Fibroblast of lung (primary cell): ENCODE measurements around the gene TOGARAM2. TPM values are rescaled to one million over a fixed set of nuclear protein-coding genes. Genes with fewer than 3 reads are reported as not detected.
A peak's percentile ranks its signal among the peaks of the same experiment; 100 is the strongest.

ENCODE experiments used
- DNase-seq, 2 donors: peaks; one replicate each; pipeline versions ENCODE4 v3.0.0 to v3.0.0-alpha.2; 2010; ENCODE audit warnings: low read depth in 2 of 2
- H2AFZ ChIP-seq: 2 replicates; pipeline ENCODE4 v1.5.1; 2012; ENCODE audit warnings: low read length, control low read depth, inconsistent platforms
- H3K27ac ChIP-seq: 2 replicates; pipeline ENCODE4 v1.5.1; 2011; ENCODE audit warnings: low read length, control low read depth; ENCODE audit not compliant: insufficient read depth
- H3K27me3 ChIP-seq: 2 replicates; pipeline ENCODE4 v1.5.1; 2011; ENCODE audit warnings: mild to moderate bottlenecking, low read length; ENCODE audit not compliant: control insufficient read depth, insufficient read depth
- H3K36me3 ChIP-seq: 2 replicates; pipeline ENCODE4 v1.5.1; 2011; ENCODE audit warnings: low read length; ENCODE audit not compliant: control insufficient read depth, insufficient read depth
- H3K4me1 ChIP-seq: 2 replicates; pipeline ENCODE4 v1.5.1; 2011; ENCODE audit warnings: low read length; ENCODE audit not compliant: control insufficient read depth, insufficient read depth; ENCODE audit errors: extremely low read depth
- H3K4me2 ChIP-seq: 2 replicates; pipeline ENCODE4 v1.5.1; 2011; ENCODE audit warnings: low read length, control low read depth; ENCODE audit not compliant: insufficient read depth; ENCODE audit errors: extremely low read depth
- H3K4me3 ChIP-seq, 4 experiments: fragments of 200-600 bp in 1 of 4; sonication (generic) in 1 of 4; replicated peaks in 1 of 4; 2 replicates each; pipeline ENCODE4 v1.5.1; 2011 to 2016; ENCODE audit warnings: low read length in 4 of 4, low read depth in 3 of 4, mild to moderate bottlenecking in 3 of 4, control low read depth in 2 of 4, inconsistent platforms in 1 of 4, mixed read lengths in 1 of 4; ENCODE audit not compliant: insufficient read depth in 1 of 4; ENCODE audit errors: control extremely low read depth in 1 of 4
- H3K79me2 ChIP-seq: 2 replicates; pipeline ENCODE4 v1.5.1; 2012; ENCODE audit warnings: mild to moderate bottlenecking, low read length, inconsistent platforms; ENCODE audit not compliant: control insufficient read depth, insufficient read depth
- H3K9ac ChIP-seq: 2 replicates; pipeline ENCODE4 v1.5.1; 2011; ENCODE audit warnings: mild to moderate bottlenecking, low read length, control low read depth; ENCODE audit not compliant: insufficient read depth
- H3K9me3 ChIP-seq: 2 replicates; pipeline ENCODE4 v1.5.1; 2012; ENCODE audit warnings: low read depth, low read length; ENCODE audit not compliant: control insufficient read depth, insufficient read depth
- H4K20me1 ChIP-seq: 2 replicates; pipeline ENCODE4 v1.5.1; 2011; ENCODE audit warnings: low read length; ENCODE audit not compliant: control insufficient read depth, insufficient read depth; ENCODE audit errors: extremely low read depth
- CTCF ChIP-seq, 2 donors: IDR thresholded peaks in 1 of 2; conservative IDR thresholded peaks in 1 of 2; 1 replicate in 1 of 2; 2 replicates in 1 of 2; pipeline ENCODE4 v1.5.1; 2011 to 2012; ENCODE audit warnings: low read length in 2 of 2, control low read depth in 1 of 2, inconsistent platforms in 1 of 2, low read depth in 1 of 2, mild to moderate bottlenecking in 1 of 2
- EZH2 ChIP-seq: IDR thresholded peaks from 2 replicates; pipeline ENCODE4 v1.5.1; 2012; ENCODE audit warnings: low read length, control low read depth, mild to moderate bottlenecking; ENCODE audit errors: missing control alignments
- polyA plus RNA-seq, 2 donors: library from polyadenylated mRNA; depleted of rRNA in 1 of 2; stranded (reverse) in 1 of 2; unstranded in 1 of 2; fragments of >200 nt; gene quantifications; 2 replicates each; pipeline ENCODE4 v1.2.1, GENCODE V29; 2011 to 2012; ENCODE audit warnings: missing spikeins in 1 of 2
- total RNA-seq: library from RNA; depleted of rRNA; stranded (reverse); fragments of >200 nt; gene quantifications from 2 replicates; pipeline ENCODE4 v1.2.1, GENCODE V29; 2014

The TOGARAM2 gene
- total and polyA plus RNA-seq, 2 donors (not counting 1 experiment from before 2014, with no cell fraction given): 0.15 to 0.33 TPM

GRCh38 chr2:29053223-29053622 is 72.1 kb downstream of the TOGARAM2 start:
- H3K4me3 ChIP-seq: no peak overlapping the region

GRCh38 chr2:29053670-29054400 is 72.7 kb downstream of the TOGARAM2 start:
- Histone ChIP-seq H3K4me1 (no peaks in the 10 kb centered on the region), H3K9me3 (no peaks in the 10 kb centered on the region), H3K36me3 (no peaks in the 10 kb centered on the region), H2AFZ (no peak overlapping the region), H3K4me3 (no peak overlapping the region), H3K79me2 (no peaks in the 10 kb centered on the region), H3K9ac (no peak overlapping the region), H3K27me3 (peaks cover 2% of the 10 kb centered on the region), H3K4me2 (no peak overlapping the region), H4K20me1 (no peaks in the 10 kb centered on the region), H3K27ac (no peak overlapping the region)
- no peak for DNase-seq
- TF ChIP-seq CTCF (conservative IDR thresholded peaks at IDR 0.05 in 1 of 2, IDR thresholded peaks at IDR 0.05 in 1 of 2; ENCODE audit: low read depth in 1 of 2, low read length in 2 of 2): peak in 1 of 2 donors; percentile 16
- TF ChIP-seq EZH2: no peak

More at GRCh38 chr2:29053223-29053622, 72.1 kb downstream of the TOGARAM2 start:
- H3K27me3 ChIP-seq: peaks cover 2% of the 10 kb centered on the region
- H3K4me2 ChIP-seq: no peak overlapping the region
- H4K20me1 ChIP-seq: no peaks in the 10 kb centered on the region
- H3K9me3 ChIP-seq: no peaks in the 10 kb centered on the region
- no peaks in the 10 kb centered on the region for H3K36me3 ChIP-seq
- no peaks in the 10 kb centered on the region for H3K4me1 ChIP-seq
- H3K9ac ChIP-seq: no peak overlapping the region
- no peaks in the 10 kb centered on the region for H3K79me2 ChIP-seq
- no peak for DNase-seq
- H2AFZ ChIP-seq: no peak overlapping the region
- TF ChIP-seq CTCF (conservative IDR thresholded peaks at IDR 0.05 in 1 of 2, IDR thresholded peaks at IDR 0.05 in 1 of 2; ENCODE audit: low read depth in 1 of 2, low read length in 2 of 2) (no peak), EZH2 (no peak)
- no peak overlapping the region for H3K27ac ChIP-seq

GRCh38 chr2:29054430-29054829 is 73.3 kb downstream of the TOGARAM2 start:
- H3K36me3 ChIP-seq: no peaks in the 10 kb centered on the region

More at GRCh38 chr2:29054430-29054829, 73.3 kb downstream of the TOGARAM2 start:
- Histone ChIP-seq H3K9me3 (no peaks in the 10 kb centered on the region), H3K9ac (no peak overlapping the region), H3K4me1 (no peaks in the 10 kb centered on the region), H3K79me2 (no peaks in the 10 kb centered on the region), H4K20me1 (no peaks in the 10 kb centered on the region), H3K27ac (no peak overlapping the region), H2AFZ (no peak overlapping the region), H3K4me3 (no peak overlapping the region), H3K4me2 (no peak overlapping the region), H3K27me3 (peaks cover 2% of the 10 kb centered on the region)
- DNase-seq: no peak
- TF ChIP-seq EZH2: no peak
- TF ChIP-seq CTCF (conservative IDR thresholded peaks at IDR 0.05 in 1 of 2, IDR thresholded peaks at IDR 0.05 in 1 of 2; ENCODE audit: low read depth in 1 of 2, low read length in 2 of 2): no peak
